DMS153 treated with DMSO at 0.1 percent for 48 hours (cell line): Measurements from ENCODE around the gene IFNA6.
"Not testable (repeated sequence)": the region's sequence is repeated elsewhere in the genome, so short reads cannot be mapped to it uniquely, and the experiment has no call there.

ENCODE experiments used
- DNase-seq: peaks from one replicate; lab custom pipeline; 2025; ENCODE audit not compliant: unreplicated experiment; lab: John Stamatoyannopoulos, UW

Gene IFNA6

DNA sequence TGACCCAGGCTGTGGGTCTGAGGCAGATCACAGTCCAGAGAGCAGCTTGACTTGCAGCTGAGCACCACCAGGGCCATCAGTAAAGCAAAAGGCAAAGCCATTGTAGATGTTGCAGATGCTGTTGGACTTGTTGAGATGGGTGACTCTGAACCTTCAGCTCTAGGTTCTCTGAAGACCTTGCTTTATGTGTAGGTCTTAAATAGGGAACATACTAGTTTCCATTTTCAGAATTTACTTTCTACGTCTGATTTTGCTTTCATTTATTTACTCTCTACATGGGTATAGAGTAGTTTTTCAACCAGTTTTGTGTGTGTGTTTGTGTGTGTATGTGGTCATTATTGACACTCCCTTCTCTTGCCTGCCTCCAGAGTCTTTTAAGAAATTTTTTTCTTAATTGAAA lies at the start of gene IFNA6:
TSS of gene IFNA6 (minus strand) at position 101 of the 400 bp plus-strand sequence. CDS start at position 101, 0 bp downstream.
- DNase-seq: no peak

- DNase-seq: no peak
Measured at GRCh38 chr9:21399956-21400355, 49.3 kb upstream of the IFNA6 start.

- DNase-seq: no peak
Measured at GRCh38 chr9:21398955-21399489, 48.3 kb upstream of the IFNA6 start.

DNA sequence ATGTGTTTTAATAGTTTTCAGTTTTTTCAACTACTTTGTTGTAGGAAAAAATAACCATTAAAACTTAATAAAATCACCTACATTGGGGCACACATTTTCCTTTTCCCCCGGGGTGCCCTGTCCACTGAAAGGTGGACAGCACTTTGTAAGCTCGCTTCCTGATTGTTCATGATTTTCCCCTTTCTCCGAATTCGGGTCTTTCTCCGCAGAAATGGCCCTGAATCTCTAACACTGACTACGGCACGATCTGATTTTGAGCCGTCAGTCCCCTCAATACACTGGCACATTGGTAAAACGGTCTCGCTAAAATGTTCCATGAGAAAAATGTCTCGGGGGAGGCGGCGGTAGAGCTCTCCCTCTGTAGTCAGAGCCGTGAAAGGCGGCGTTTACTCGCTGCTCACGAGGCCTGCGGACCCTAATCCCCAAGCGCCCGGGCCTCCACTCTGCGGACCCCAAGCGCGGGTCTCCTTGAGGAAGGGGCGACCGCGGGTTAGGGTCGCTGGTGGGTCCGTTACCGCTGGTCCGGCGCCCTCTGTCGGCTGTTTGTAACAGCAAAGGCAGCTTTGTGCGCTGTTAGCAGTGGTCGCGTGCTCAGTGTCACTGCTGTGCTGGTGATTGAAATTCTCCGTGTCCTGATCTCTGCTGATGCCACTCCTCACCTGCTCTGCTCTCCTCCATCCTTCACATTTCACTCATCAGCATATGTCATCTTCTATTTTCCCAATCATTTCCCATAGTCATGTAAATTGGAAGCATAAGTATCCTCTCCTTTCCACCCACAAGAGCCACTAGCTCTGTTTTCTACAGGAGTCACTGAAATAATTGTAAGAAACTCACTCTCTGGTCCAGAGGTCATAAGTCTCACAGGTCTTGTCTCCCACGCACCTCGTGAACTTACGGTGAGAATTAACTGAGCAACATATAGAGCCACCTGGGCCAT lies 45.4 kb upstream of the IFNA6 start:
- no peak for DNase-seq

- no peak for DNase-seq
Measured at GRCh38 chr9:21392270-21392669, 41.6 kb upstream of the IFNA6 start.

GRCh38 chr9:21385131-21385670 lies 34.5 kb upstream of the IFNA6 start, which contains the start of gene IFNA2:
TSS of gene IFNA2 (minus strand) at chr9:21385398. CDS start at chr9:21385329, 69 bp downstream.
- DNase-seq: no peak

GRCh38 chr9:21383627-21384026 lies 32.9 kb upstream of the IFNA6 start:
- no peak for DNase-seq

- DNase-seq: peak; percentile 29
Measured at GRCh38 chr9:21381448-21382339, 31.0 kb upstream of the IFNA6 start.

DNA sequence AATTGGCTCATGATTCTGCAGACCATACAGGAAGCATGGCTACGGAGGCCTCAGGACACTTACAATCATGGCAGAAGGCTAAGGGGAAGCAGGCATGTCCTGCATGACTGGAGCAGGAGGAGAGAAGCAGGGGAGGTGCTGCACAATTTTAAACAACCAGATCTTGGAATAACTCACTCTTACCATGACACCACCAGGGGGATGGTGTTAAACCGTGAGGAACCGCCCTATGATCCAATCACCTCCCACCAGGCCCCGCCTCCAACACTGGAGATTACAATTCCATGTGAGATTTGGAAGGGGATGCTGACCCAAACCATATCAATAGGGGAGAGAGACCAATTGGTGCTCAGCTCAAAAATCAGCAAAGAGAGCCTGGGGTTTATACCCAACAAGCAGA lies 20.8 kb upstream of the IFNA6 start:
- not testable (repeated sequence) for DNase-seq

- DNase-seq: no peak
Measured at GRCh38 chr9:21367957-21368356, 17.3 kb upstream of the IFNA6 start, which contains the start of gene IFNA13. TSS of gene IFNA13 (minus strand) at chr9:21368057. CDS start at chr9:21368010, 47 bp downstream.

- DNase-seq: not testable (repeated sequence)
Measured at GRCh38 chr9:21367169-21367568, 16.5 kb upstream of the IFNA6 start.

- DNase-seq: no peak
Measured at GRCh38 chr9:21362287-21362686, 11.6 kb upstream of the IFNA6 start.

GRCh38 chr9:21357479-21358460 lies 7.1 kb upstream of the IFNA6 start:
- no peak for DNase-seq

GRCh38 chr9:21348430-21348970 lies 2.2 kb downstream of the IFNA6 start:
- DNase-seq: no peak

DNA sequence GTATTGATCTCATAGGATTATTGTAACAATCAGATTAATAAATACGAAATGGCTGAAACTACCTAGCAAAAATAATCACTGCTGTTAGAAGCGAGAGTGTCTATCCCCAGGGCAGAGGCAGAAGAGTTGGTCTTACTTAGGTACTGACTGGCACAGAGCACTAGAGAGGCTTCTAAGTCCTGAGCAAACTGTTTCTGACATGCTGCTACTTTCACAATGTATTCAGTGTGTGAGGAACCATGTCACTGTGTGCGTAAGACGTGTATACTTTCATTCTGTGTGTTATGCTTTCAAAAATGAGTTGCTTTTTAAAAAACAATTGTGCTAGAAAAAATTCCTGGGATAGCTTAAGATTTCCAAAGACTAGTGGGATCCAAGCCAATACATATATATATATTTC lies 10.0 kb downstream of the IFNA6 start:
- DNase-seq: no peak

DNA sequence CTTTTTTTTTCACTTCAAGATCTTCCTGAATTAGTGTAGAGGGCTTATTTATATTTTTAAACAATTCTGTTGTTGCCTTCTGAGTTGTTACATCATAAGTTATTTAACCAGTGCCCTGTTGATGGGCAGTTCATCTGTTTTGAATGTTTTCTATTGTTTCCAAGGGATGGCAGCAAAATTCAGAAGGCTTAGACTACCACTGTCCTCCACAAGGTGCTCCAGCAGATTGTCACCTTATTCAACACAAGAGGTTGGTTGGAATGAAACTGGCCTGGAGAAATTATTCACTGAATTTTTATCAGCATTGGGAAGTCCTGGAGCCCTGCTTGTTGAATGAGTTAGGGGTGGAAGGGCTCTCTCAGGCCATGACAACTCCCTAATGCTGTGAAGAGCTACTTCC lies 14.2 kb downstream of the IFNA6 start:
- DNase-seq: no peak

DNA sequence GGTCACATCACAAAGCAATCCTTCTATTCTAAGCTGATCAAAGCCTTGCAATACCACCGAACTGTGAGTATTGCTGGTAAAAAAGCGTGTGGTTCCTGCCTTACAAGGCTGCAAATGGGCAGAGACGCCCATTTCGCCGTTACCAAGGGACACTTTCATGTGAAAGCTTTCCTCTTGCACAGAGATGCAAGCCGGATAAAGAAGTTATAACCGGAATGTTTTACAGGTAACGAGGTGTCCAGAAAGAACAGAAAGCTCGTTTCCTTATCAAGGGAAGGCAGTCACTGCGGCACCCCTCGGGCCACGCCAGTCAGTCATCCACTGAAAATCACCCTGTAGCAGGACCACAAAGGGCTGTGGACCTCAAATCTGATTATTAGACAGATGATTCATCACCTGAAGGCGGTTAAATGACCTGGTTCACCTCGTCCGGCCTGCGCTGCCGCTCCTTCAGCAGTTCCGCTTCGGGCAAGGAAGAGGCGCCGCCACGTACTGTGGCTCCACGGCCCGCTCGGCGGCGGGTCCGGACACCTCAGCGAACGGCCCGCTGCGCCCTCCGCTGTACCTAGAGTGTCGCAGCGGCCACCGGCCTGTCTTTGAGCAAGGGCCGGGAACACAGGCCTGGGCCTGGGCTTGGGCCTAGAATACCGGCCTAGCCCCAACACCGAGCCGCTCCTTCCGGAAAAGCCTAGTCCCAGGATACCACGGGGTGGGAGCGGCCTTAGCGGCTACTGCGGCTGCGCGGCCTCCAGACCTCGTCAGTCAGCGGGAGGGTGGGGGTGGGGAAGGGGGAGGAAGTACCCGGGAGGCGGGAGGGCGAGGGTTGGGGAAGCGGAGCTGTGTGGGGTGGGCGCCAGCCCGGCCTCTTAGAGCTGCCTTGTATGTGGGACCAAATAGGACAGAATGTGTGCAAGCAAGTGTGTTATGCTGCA lies 15.7 kb downstream of the IFNA6 start, which contains the start of gene KLHL9:
TSS of gene KLHL9 (minus strand) at position 704 of the 932 bp plus-strand sequence. CDS start at position 159, 545 bp downstream.
- DNase-seq: peak; percentile 85

GRCh38 chr9:21333226-21333625 lies 17.5 kb downstream of the IFNA6 start:
- no peak for DNase-seq
